ENCODE results near the gene SLC5A3. TPM values are rescaled to one million over a fixed set of nuclear protein-coding genes. Genes with fewer than 3 reads are reported as not detected.

The SLC5A3 gene
- total RNA-seq, 3 donors from 2014 or later: 17.0 to 54.9 (median 38.6) TPM

- H3K4me1 ChIP-seq: no peaks in the 10 kb centered on the region
- no peaks in the 10 kb centered on the region for H3K36me3 ChIP-seq
- H3K9me3 ChIP-seq: no peaks in the 10 kb centered on the region
- H3K27me3 ChIP-seq: no peaks in the 10 kb centered on the region
- no peak for TF ChIP-seq POLR2A (IDR thresholded peaks at IDR 0.05)
- TF ChIP-seq CTCF (IDR thresholded peaks at IDR 0.05): no peak
- TF ChIP-seq POLR2AphosphoS5 (IDR thresholded peaks at IDR 0.05): no peak
- no peak overlapping the region for H3K27ac ChIP-seq
- intact Hi-C loops (cut with DNase I; ENCODE audit: low total_unique reads): no loop called here
- no peak for DNase-seq (ENCODE audit: low spot score in 2 of 2)
- H3K4me3 ChIP-seq: no peak overlapping the region
These were observed 40.5 kb downstream of the SLC5A3 start for GRCh38 chr21:34113842-34114241.

- intact Hi-C loops (cut with DNase I; ENCODE audit: low total_unique reads): no loop called here
- H3K27ac ChIP-seq: no peak overlapping the region
These were observed 41.8 kb downstream of the SLC5A3 start for GRCh38 chr21:34115160-34115559.

GRCh38 chr21:34116569-34116968 is 43.2 kb downstream of the SLC5A3 start:
- TF ChIP-seq POLR2AphosphoS5 (IDR thresholded peaks at IDR 0.05) (no peak), CTCF (IDR thresholded peaks at IDR 0.05) (no peak), POLR2A (IDR thresholded peaks at IDR 0.05) (no peak)
- Histone ChIP-seq H3K9me3 (no peaks in the 10 kb centered on the region), H3K27ac (no peak overlapping the region), H3K4me1 (no peaks in the 10 kb centered on the region), H3K27me3 (no peaks in the 10 kb centered on the region), H3K36me3 (no peaks in the 10 kb centered on the region), H3K4me3 (no peak overlapping the region)
- DNase-seq (ENCODE audit: low spot score in 2 of 2): no peak
- intact Hi-C loops (cut with DNase I; ENCODE audit: low total_unique reads): no loop called here

More at GRCh38 chr21:34115160-34115559, 41.8 kb downstream of the SLC5A3 start:
- Histone ChIP-seq H3K9me3 (no peaks in the 10 kb centered on the region), H3K4me1 (no peaks in the 10 kb centered on the region), H3K36me3 (no peaks in the 10 kb centered on the region), H3K4me3 (no peak overlapping the region), H3K27me3 (no peaks in the 10 kb centered on the region)
- TF ChIP-seq CTCF (IDR thresholded peaks at IDR 0.05): no peak
- TF ChIP-seq POLR2AphosphoS5 (IDR thresholded peaks at IDR 0.05): no peak
- TF ChIP-seq POLR2A (IDR thresholded peaks at IDR 0.05): no peak
- no peak for DNase-seq (ENCODE audit: low spot score in 2 of 2)

- TF ChIP-seq POLR2AphosphoS5 (IDR thresholded peaks at IDR 0.05) (no peak), POLR2A (IDR thresholded peaks at IDR 0.05) (no peak), CTCF (IDR thresholded peaks at IDR 0.05) (no peak)
These were observed 47.5 kb downstream of the SLC5A3 start for GRCh38 chr21:34120867-34121266.

GRCh38 chr21:34122047-34122446 is 48.7 kb downstream of the SLC5A3 start:
- no peak for DNase-seq (ENCODE audit: low spot score in 2 of 2)
- Histone ChIP-seq H3K4me1 (no peaks in the 10 kb centered on the region), H3K4me3 (no peak overlapping the region), H3K9me3 (no peaks in the 10 kb centered on the region), H3K36me3 (no peaks in the 10 kb centered on the region), H3K27me3 (no peaks in the 10 kb centered on the region), H3K27ac (no peak overlapping the region)
- TF ChIP-seq POLR2AphosphoS5 (IDR thresholded peaks at IDR 0.05): no peak
- no peak for TF ChIP-seq CTCF (IDR thresholded peaks at IDR 0.05)
- no peak for TF ChIP-seq POLR2A (IDR thresholded peaks at IDR 0.05)
- intact Hi-C loops (cut with DNase I; ENCODE audit: low total_unique reads): no loop called here

More at GRCh38 chr21:34120867-34121266, 47.5 kb downstream of the SLC5A3 start:
- H3K27ac ChIP-seq: no peak overlapping the region
- no peak overlapping the region for H3K4me3 ChIP-seq
- no peaks in the 10 kb centered on the region for H3K27me3 ChIP-seq
- H3K4me1 ChIP-seq: no peaks in the 10 kb centered on the region
- no peaks in the 10 kb centered on the region for H3K9me3 ChIP-seq
- intact Hi-C loops (cut with DNase I; ENCODE audit: low total_unique reads): no loop called here
- H3K36me3 ChIP-seq: no peaks in the 10 kb centered on the region
- DNase-seq (ENCODE audit: low spot score in 2 of 2): no peak

Other genes with a start within 250 kb of the SLC5A3 start
- 100 to 1,000 TPM; 161 to 234 (median 170) TPM for gene ATP5PO, start 157.8 kb upstream of the SLC5A3 start, total RNA-seq
- 10 to 100 TPM; 22.3 to 40.6 (median 26.5) TPM for gene MRPS6, start within 50 bp of the SLC5A3 start, total RNA-seq